Hematopoietic multipotent progenitor cell (in vitro differentiated cells): ENCODE measurements around the gene GPR108. TPM values are rescaled to one million over a fixed set of nuclear protein-coding genes. Genes with fewer than 3 reads are reported as not detected.
"Not testable (repeated sequence)": the region's sequence is repeated elsewhere in the genome, so short reads cannot be mapped to it uniquely, and the experiment has no call there.

Experiments
- DNase-seq, 3 donors: peaks; one replicate each; pipeline ENCODE4 v3.0.0-alpha.2; 2011 to 2015; ENCODE audit warnings: low read depth in 2 of 3, low spot score in 2 of 3
- total RNA-seq: library from RNA; depleted of rRNA; stranded (reverse); fragments of >200 nt; gene quantifications from one replicate; pipeline ENCODE4 v1.2.3, GENCODE V29; 2012

The GPR108 gene
- 45.8 TPM for total RNA-seq

GRCh38 chr19:6737284-6737872 lies at the start of gene GPR108:
TSS of gene GPR108 (minus strand) at chr19:6737580. CDS start at chr19:6737576, 4 bp downstream.
- DNase-seq: peak; percentile 90 to 100 (median 100)

GRCh38 chr19:6779206-6779605 lies 41.8 kb upstream of the GPR108 start:
- DNase-seq: no peak

GRCh38 chr19:6778386-6778785 lies 41.0 kb upstream of the GPR108 start:
- DNase-seq: no peak

GRCh38 chr19:6777434-6777833 lies 40.1 kb upstream of the GPR108 start:
- DNase-seq: no peak

- DNase-seq: no peak
These were observed 39.6 kb upstream of the GPR108 start for GRCh38 chr19:6776999-6777398.

GRCh38 chr19:6776045-6776444 lies 38.7 kb upstream of the GPR108 start:
- DNase-seq: not testable (repeated sequence)

- DNase-seq: peak in 1 of 3 donors; percentile 81
These were observed 37.7 kb upstream of the GPR108 start for GRCh38 chr19:6774821-6775707.

GRCh38 chr19:6773323-6773931 lies 36.0 kb upstream of the GPR108 start:
- peak in 2 of 3 donors; percentile 58 to 67 for DNase-seq

GRCh38 chr19:6772866-6773322 lies 35.5 kb upstream of the GPR108 start:
- no peak for DNase-seq

- peak; percentile 62 to 97 (median 95) for DNase-seq
These were observed 34.9 kb upstream of the GPR108 start, which contains the start of gene VAV1 for GRCh38 chr19:6772028-6772865. TSS of gene VAV1 (plus strand) at chr19:6772708. CDS start at chr19:6772808, 100 bp downstream.

- DNase-seq: not testable (repeated sequence)
These were observed 34.3 kb upstream of the GPR108 start for GRCh38 chr19:6771648-6772027.

- peak in 1 of 3 donors; percentile 28 for DNase-seq
These were observed 31.7 kb upstream of the GPR108 start for GRCh38 chr19:6769006-6769619.

- no peak for DNase-seq
These were observed 30.9 kb upstream of the GPR108 start for GRCh38 chr19:6768236-6768785.

- DNase-seq: peak; percentile 87 to 97 (median 95)
These were observed 30.2 kb upstream of the GPR108 start, which contains the start of gene SH2D3A for GRCh38 chr19:6767357-6768235. TSS of gene SH2D3A (minus strand) at chr19:6767435. CDS start at chr19:6763748, 3,687 bp downstream.

GRCh38 chr19:6767081-6767356 lies 29.6 kb upstream of the GPR108 start:
- peak in 2 of 3 donors; percentile 26 to 53 for DNase-seq

- DNase-seq: no peak
These were observed 29.1 kb upstream of the GPR108 start for GRCh38 chr19:6766357-6767080.

GRCh38 chr19:6765738-6766356 lies 28.5 kb upstream of the GPR108 start:
- DNase-seq: no peak
